ENCODE data around the gene FOXO1. TPM values are rescaled to one million over a fixed set of nuclear protein-coding genes. Genes with fewer than 3 reads are reported as not detected.
"Not testable (repeated sequence)": the region's sequence is repeated elsewhere in the genome, so short reads cannot be mapped to it uniquely, and the experiment has no call there.

FOXO1 gene
- total RNA-seq, 2 donors from 2014 or later: 15.7 to 26.4 TPM

DNA sequence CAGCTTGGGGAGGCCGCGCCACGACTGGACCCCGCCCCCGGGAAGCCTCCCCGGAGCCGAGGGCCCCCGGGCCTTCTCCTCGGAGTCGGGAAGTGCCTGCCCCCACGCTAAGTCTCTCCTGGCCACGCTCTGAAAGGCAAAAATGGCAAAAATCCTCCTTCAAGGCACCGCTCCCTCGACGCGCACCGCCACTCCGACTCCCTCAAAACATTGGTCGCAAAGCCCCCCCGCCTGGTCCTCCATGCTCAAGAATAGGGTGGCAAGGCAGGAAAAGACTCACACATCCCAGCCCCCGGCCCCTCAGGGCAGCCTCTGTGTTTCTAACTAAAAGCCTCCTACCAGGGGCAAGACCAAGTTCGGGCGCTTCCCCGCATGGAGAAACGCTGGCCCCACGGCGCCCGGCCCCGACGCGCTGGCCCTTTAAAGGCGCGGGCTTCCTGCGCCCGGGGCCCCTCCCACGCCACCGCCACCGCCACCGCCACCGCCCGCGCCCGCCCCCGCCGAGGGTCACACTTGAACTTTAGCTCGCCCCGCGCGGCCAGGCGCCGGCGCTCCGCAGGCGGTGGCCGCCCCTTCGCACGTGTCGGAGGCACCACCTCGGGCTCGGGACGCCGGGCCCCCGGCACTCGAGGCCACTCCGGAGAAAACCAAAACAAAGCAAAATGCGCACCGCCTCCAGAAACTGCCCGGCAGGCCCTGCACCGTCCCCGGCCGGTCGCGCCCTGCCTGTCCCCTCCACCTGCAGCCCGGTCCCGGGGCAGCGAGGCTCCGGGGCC lies 1.9 kb downstream of the FOXO1 start:
- Histone ChIP-seq H3K27ac (peak overlapping the region; percentile 95), H3K9ac (ENCODE audit: low read depth in 2 of 2, low read length in 2 of 2) (peak overlapping the region; percentile 85 to 100), H3K4me3 (peak overlapping the region; percentile 76), H3K9me3 (no peaks in the 10 kb centered on the region), H3K4me1 (peaks cover 12% of the 10 kb centered on the region), H3K36me3 (no peaks in the 10 kb centered on the region), H3K27me3 (no peaks in the 10 kb centered on the region)
- TF ChIP-seq, protein P1, sequence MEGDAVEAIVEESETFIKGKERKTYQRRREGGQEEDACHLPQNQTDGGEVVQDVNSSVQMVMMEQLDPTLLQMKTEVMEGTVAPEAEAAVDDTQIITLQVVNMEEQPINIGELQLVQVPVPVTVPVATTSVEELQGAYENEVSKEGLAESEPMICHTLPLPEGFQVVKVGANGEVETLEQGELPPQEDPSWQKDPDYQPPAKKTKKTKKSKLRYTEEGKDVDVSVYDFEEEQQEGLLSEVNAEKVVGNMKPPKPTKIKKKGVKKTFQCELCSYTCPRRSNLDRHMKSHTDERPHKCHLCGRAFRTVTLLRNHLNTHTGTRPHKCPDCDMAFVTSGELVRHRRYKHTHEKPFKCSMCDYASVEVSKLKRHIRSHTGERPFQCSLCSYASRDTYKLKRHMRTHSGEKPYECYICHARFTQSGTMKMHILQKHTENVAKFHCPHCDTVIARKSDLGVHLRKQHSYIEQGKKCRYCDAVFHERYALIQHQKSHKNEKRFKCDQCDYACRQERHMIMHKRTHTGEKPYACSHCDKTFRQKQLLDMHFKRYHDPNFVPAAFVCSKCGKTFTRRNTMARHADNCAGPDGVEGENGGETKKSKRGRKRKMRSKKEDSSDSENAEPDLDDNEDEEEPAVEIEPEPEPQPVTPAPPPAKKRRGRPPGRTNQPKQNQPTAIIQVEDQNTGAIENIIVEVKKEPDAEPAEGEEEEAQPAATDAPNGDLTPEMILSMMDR (IDR thresholded peaks at IDR 0.05): no peak
- peak; percentile 87 for DNase-seq
- intact Hi-C loops (cut with DNase I): loop anchor here (5.0 kb wide), 1 partner anchor 262 kb away; no protein-coding TSS in a partner anchor

DNA sequence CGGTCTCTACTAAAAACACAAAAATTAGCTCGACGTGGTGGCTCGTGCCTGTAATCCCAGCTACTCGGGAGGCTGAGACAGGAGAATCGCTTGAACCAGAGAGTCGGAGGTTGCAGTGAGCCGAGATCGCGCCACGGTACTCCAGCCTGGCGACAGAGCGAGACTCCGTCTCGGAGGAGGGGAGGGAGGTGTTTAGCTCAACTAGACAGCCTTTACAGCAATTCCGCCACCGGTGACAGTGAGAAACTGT lies 2.4 kb downstream of the FOXO1 start:
- Histone ChIP-seq H3K27ac (peak overlapping the region; percentile 95), H3K4me1 (peaks cover 12% of the 10 kb centered on the region), H3K9ac (ENCODE audit: low read depth in 2 of 2, low read length in 2 of 2) (peak overlapping the region; percentile 85 to 100), H3K4me3 (peak overlapping the region; percentile 76)
- not testable (repeated sequence) for H3K27me3 ChIP-seq, H3K36me3 ChIP-seq, H3K9me3 ChIP-seq
- intact Hi-C loops (cut with DNase I): loop anchor here (5.0 kb wide), 1 partner anchor 262 kb away; no protein-coding TSS in a partner anchor
- peak; percentile 77 for DNase-seq

DNA sequence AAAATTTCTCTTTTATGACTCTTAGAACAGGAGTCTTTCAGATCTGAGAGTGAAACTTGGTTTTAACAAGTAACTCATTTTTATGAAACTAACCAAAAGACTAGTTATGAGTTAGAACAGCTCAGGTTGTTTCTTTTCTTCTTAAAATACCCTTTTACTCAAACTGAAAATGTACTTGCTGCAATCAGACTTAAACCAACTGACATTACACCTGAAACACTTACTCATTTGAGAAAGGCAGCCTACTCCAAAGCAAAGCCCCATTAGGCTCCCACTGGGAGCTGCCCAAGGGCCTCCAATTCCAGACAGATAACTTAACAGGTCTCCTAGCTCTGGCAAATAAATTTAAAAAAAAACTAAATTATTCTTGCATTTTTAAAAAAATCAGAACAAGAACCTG lies 3.6 kb downstream of the FOXO1 start:
- intact Hi-C loops (cut with DNase I): loop anchor here (5.0 kb wide), 1 partner anchor 261 kb away; no protein-coding TSS in a partner anchor
- H3K9me3 ChIP-seq: no peaks in the 10 kb centered on the region
- peaks cover 11% of the 10 kb centered on the region for H3K4me1 ChIP-seq
- H3K9ac ChIP-seq (ENCODE audit: low read depth in 2 of 2, low read length in 2 of 2): no peak overlapping the region
- TF ChIP-seq, protein P1 (IDR thresholded peaks at IDR 0.05): no peak
- H3K27me3 ChIP-seq: no peaks in the 10 kb centered on the region
- H3K36me3 ChIP-seq: no peaks in the 10 kb centered on the region
- H3K27ac ChIP-seq: peak overlapping the region; percentile 95
- H3K4me3 ChIP-seq: no peak overlapping the region
- DNase-seq: no peak

DNA sequence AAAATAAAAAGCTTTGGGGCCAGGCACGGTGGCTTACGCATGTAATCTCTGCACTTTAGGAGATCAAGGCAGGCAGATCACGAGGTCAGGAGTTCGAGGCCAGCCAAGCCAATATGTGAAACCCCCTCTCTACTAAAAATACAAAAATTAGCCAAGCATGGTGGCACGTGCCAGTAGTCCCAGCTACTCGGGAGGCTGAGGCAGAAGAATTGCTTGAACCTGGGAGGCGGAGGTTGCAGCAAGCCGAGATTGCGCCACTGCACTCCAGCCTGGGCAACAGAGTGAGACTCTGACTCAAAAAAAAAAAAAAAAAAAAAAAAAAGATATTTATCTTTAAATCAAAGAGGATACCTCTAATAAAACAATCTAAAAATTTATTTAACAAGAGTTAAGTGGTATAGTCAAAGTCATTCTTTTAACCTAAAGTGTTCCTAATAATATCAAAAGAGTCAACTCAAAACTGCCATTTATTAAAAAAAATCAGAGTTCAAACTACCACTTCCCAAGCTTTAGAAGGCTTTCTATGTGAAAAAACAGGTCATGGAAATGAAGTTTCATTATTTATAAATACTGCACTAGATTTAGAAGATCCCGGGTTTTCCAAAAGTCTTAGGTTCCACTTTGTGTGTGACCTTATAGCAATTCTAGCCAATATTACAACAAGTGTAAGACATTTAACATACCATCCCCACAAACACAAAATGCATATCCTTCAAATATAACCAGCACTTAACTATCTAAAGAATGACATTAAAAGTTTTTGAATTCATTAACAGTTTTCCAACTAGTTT lies 4.4 kb downstream of the FOXO1 start:
- intact Hi-C loops (cut with DNase I): loop anchor here (5.0 kb wide), 1 partner anchor 260 kb away; no protein-coding TSS in a partner anchor
- no peaks in the 10 kb centered on the region for H3K36me3 ChIP-seq

DNA sequence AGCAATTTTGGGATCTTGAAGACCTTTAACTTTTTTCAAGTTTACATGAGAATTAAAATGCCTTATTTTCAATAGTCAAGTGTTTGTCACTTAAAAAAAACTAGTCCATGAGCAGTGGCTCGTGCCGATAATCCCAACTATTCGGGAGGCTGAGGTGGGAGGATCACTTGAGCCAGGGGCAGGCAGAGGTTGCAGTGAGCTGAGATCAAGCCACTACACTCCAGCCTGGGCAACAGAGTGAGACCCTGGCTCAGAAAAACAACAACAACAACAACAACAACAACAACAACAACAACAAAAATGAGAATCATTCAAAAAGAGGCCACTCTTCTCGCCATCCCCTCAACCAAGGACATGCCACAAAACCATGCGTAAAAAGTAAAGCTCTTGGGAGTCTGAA lies 5.7 kb downstream of the FOXO1 start:
- no peak overlapping the region for H3K4me3 ChIP-seq
- H3K27ac ChIP-seq: no peak overlapping the region

More for the DNA sequence above, 4.4 kb downstream of the FOXO1 start:
- Histone ChIP-seq H3K4me3 (no peak overlapping the region), H3K9me3 (no peaks in the 10 kb centered on the region), H3K27ac (peak overlapping the region; percentile 95), H3K9ac (ENCODE audit: low read depth in 2 of 2, low read length in 2 of 2) (no peak overlapping the region), H3K4me1 (peaks cover 6% of the 10 kb centered on the region), H3K27me3 (no peaks in the 10 kb centered on the region)
- TF ChIP-seq, protein P1 (IDR thresholded peaks at IDR 0.05): no peak
- DNase-seq: no peak

More for the DNA sequence above, 5.7 kb downstream of the FOXO1 start:
- Histone ChIP-seq H3K9me3 (no peaks in the 10 kb centered on the region), H3K36me3 (no peaks in the 10 kb centered on the region), H3K27me3 (no peaks in the 10 kb centered on the region), H3K4me1 (peaks cover 6% of the 10 kb centered on the region), H3K9ac (ENCODE audit: low read depth in 2 of 2, low read length in 2 of 2) (no peak overlapping the region)
- no peak for DNase-seq
- TF ChIP-seq, protein P1 (IDR thresholded peaks at IDR 0.05): no peak
- intact Hi-C loops (cut with DNase I): loop anchor here (5.0 kb wide), 1 partner anchor 258 kb away; no protein-coding TSS in a partner anchor
